WTC11 (cell line): ENCODE data around the gene EYS.

Experiments
- CREB1 ChIP-seq: sonication (generic); formaldehyde crosslinking; IDR thresholded peaks from 2 replicates; pipeline ENCODE4 v1.8.0; 2023; ENCODE audit warnings: mild to moderate bottlenecking, missing genetic modification reagents
- ELF4 ChIP-seq: sonication (generic); formaldehyde crosslinking; IDR thresholded peaks from 2 replicates; pipeline ENCODE4 v1.8.1; 2022; ENCODE audit warnings: low read depth, mild to moderate bottlenecking, moderate library complexity, missing genetic modification reagents
- TCF7 ChIP-seq: sonication (generic); formaldehyde crosslinking; IDR thresholded peaks from 2 replicates; pipeline ENCODE4 v1.8.0; 2022; ENCODE audit warnings: mild to moderate bottlenecking, low read depth, missing genetic modification reagents, moderate library complexity
- ZNF219 ChIP-seq: sonication (generic); formaldehyde crosslinking; IDR thresholded peaks from 2 replicates; pipeline ENCODE4 v1.8.0; 2023; ENCODE audit warnings: missing genetic modification reagents, mild to moderate bottlenecking, borderline replicate concordance
- ZNF232 ChIP-seq: sonication (generic); formaldehyde crosslinking; IDR thresholded peaks from 2 replicates; pipeline ENCODE4 v1.8.0; 2022; ENCODE audit warnings: mild to moderate bottlenecking, missing genetic modification reagents
- TF ChIP-seq, protein P1 (sequence below): fragments of 200-600 bp; IDR thresholded peaks from 2 replicates; pipeline ENCODE4 v1.8.0; 2022; ENCODE audit warnings: antibody characterized with exemption
- TF ChIP-seq, protein P2 (sequence below): sonication (generic); formaldehyde crosslinking; IDR thresholded peaks from 2 replicates; pipeline ENCODE4 v1.8.0; 2023; ENCODE audit warnings: missing genetic modification reagents, mild to moderate bottlenecking, borderline replicate concordance

- TF ChIP-seq, protein P1, sequence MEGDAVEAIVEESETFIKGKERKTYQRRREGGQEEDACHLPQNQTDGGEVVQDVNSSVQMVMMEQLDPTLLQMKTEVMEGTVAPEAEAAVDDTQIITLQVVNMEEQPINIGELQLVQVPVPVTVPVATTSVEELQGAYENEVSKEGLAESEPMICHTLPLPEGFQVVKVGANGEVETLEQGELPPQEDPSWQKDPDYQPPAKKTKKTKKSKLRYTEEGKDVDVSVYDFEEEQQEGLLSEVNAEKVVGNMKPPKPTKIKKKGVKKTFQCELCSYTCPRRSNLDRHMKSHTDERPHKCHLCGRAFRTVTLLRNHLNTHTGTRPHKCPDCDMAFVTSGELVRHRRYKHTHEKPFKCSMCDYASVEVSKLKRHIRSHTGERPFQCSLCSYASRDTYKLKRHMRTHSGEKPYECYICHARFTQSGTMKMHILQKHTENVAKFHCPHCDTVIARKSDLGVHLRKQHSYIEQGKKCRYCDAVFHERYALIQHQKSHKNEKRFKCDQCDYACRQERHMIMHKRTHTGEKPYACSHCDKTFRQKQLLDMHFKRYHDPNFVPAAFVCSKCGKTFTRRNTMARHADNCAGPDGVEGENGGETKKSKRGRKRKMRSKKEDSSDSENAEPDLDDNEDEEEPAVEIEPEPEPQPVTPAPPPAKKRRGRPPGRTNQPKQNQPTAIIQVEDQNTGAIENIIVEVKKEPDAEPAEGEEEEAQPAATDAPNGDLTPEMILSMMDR = no peak
- TF ChIP-seq ELF4 (CRISPR knock-in tag) (no peak), ZNF232 (CRISPR knock-in tag) (no peak), TCF7 (no peak), ZNF219 (CRISPR knock-in tag) (no peak), CREB1 (no peak)
- TF ChIP-seq, protein P2, sequence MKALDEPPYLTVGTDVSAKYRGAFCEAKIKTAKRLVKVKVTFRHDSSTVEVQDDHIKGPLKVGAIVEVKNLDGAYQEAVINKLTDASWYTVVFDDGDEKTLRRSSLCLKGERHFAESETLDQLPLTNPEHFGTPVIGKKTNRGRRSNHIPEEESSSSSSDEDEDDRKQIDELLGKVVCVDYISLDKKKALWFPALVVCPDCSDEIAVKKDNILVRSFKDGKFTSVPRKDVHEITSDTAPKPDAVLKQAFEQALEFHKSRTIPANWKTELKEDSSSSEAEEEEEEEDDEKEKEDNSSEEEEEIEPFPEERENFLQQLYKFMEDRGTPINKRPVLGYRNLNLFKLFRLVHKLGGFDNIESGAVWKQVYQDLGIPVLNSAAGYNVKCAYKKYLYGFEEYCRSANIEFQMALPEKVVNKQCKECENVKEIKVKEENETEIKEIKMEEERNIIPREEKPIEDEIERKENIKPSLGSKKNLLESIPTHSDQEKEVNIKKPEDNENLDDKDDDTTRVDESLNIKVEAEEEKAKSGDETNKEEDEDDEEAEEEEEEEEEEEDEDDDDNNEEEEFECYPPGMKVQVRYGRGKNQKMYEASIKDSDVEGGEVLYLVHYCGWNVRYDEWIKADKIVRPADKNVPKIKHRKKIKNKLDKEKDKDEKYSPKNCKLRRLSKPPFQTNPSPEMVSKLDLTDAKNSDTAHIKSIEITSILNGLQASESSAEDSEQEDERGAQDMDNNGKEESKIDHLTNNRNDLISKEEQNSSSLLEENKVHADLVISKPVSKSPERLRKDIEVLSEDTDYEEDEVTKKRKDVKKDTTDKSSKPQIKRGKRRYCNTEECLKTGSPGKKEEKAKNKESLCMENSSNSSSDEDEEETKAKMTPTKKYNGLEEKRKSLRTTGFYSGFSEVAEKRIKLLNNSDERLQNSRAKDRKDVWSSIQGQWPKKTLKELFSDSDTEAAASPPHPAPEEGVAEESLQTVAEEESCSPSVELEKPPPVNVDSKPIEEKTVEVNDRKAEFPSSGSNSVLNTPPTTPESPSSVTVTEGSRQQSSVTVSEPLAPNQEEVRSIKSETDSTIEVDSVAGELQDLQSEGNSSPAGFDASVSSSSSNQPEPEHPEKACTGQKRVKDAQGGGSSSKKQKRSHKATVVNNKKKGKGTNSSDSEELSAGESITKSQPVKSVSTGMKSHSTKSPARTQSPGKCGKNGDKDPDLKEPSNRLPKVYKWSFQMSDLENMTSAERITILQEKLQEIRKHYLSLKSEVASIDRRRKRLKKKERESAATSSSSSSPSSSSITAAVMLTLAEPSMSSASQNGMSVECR (CRISPR knock-in tag) = no peak
These were observed 407.8 kb downstream of the EYS start for GRCh38 chr6:65299236-65299635.
